HepG2 (cell line): ENCODE measurements around the gene NCOA5. TPM values are rescaled to one million over a fixed set of nuclear protein-coding genes. Genes with fewer than 3 reads are reported as not detected.

ENCODE experiments used
- ATAC-seq: fragments of 200-7000 bp; cut with Tn5 transposase; 3 replicates; pipeline ENCODE4 v1.9.1; 2020; ENCODE audit warnings: mild to moderate bottlenecking, moderate library complexity
- BruUV-seq: library from RNA; stranded (reverse); fragments of 400-500 nt; replicated peaks from 2 replicates; lab custom pipeline; 2021; lab: Mats Ljungman, UMichigan
- CTCF ChIA-PET: fragments of 300-600 bp; formaldehyde crosslinking; extraction: SDS; loops from one replicate; lab custom pipeline; 2021; ENCODE audit warnings: low total read pairs, inconsistent platforms, low intra/inter-chr PET ratio; lab: Yijun Ruan, JAX
- POLR2A ChIA-PET: fragments of 350-600 bp; sonication (Branson Sonifier 250); formaldehyde crosslinking; loops from one replicate; lab custom pipeline; 2020; ENCODE audit warnings: antibody characterized with exemption, inconsistent platforms; lab: Yijun Ruan, JAX
- DNase-seq: peaks from one replicate; pipeline ENCODE4 v3.0.0-alpha.2; 2015; ENCODE audit warnings: low spot score
- FAIRE-seq: peaks from 3 replicates; lab custom pipeline; 2011; peaks lifted over from hg19 to GRCh38; lab: Jason Lieb, UNC
- H2AFZ ChIP-seq: one replicate; pipeline ENCODE4 v1.6.1; 2011; ENCODE audit warnings: low read length, inconsistent platforms
- H3K27ac ChIP-seq: fragments of 300-600 bp; 3 replicates; pipeline ENCODE4 v1.8.0; 2011; ENCODE audit warnings: mixed run types, mild to moderate bottlenecking, mixed read lengths, low read length, inconsistent platforms; ENCODE audit not compliant: insufficient read depth; ENCODE audit errors: extremely low read length
- H3K27me3 ChIP-seq, 2 experiments: fragments of 200-600 bp in 1 of 2; 2 replicates in 1 of 2; 3 replicates in 1 of 2; pipeline versions ENCODE4 v1.6.0 to v1.8.0; 2011; ENCODE audit warnings: low read length in 2 of 2, mild to moderate bottlenecking in 2 of 2, moderate library complexity in 2 of 2, inconsistent platforms in 1 of 2; ENCODE audit not compliant: insufficient read depth in 2 of 2, control insufficient read depth in 1 of 2
- H3K36me3 ChIP-seq, 2 experiments: fragments of 200-600 bp in 1 of 2; replicated peaks in 1 of 2; 2 replicates in 1 of 2; 3 replicates in 1 of 2; pipeline versions ENCODE4 v1.5.1 to v1.8.0; 2011; ENCODE audit warnings: low read length in 2 of 2, inconsistent platforms in 1 of 2; ENCODE audit not compliant: insufficient read depth in 2 of 2, control insufficient read depth in 1 of 2
- H3K4me1 ChIP-seq: 2 replicates; pipeline ENCODE4 v1.5.1; 2012; ENCODE audit warnings: low read length, inconsistent platforms; ENCODE audit not compliant: insufficient read depth
- H3K4me2 ChIP-seq: 2 replicates; pipeline ENCODE4 v1.6.0; 2011; ENCODE audit warnings: low read depth, low read length, inconsistent platforms
- H3K4me3 ChIP-seq, 3 experiments: fragments of 200-600 bp in 1 of 3; sonication (generic), shearing (Covaris generic) in 1 of 3; replicated peaks in 1 of 3; 2 replicates each; pipeline ENCODE4 v1.5.1; 2011 to 2016; ENCODE audit warnings: low read length in 3 of 3, inconsistent platforms in 2 of 3, low read depth in 2 of 3, mild to moderate bottlenecking in 2 of 3, control low read depth in 1 of 3, mixed read lengths in 1 of 3; ENCODE audit not compliant: insufficient read depth in 1 of 3
- H3K79me2 ChIP-seq: one replicate; pipeline ENCODE4 v1.6.1; 2011; ENCODE audit warnings: low read length, inconsistent platforms; ENCODE audit not compliant: insufficient read depth
- H3K9ac ChIP-seq: 2 replicates; pipeline ENCODE4 v1.6.0; 2011; ENCODE audit warnings: mild to moderate bottlenecking, low read depth, low read length, inconsistent platforms; ENCODE audit not compliant: insufficient read depth
- H3K9me3 ChIP-seq: 2 replicates; pipeline ENCODE4 v1.5.1; 2012; ENCODE audit warnings: mild to moderate bottlenecking, low read length
- H4K20me1 ChIP-seq: 2 replicates; pipeline ENCODE4 v1.6.0; 2011; ENCODE audit warnings: inconsistent platforms, mild to moderate bottlenecking, low read length, moderate library complexity; ENCODE audit not compliant: insufficient read depth
- NFYC ChIP-seq: IDR thresholded peaks from 2 replicates; pipeline ENCODE4 v1.6.1; 2016; ENCODE audit warnings: missing genetic modification reagents, missing compliant biosample characterization
- NONO ChIP-seq, 2 experiments: fragments of 450-650 bp in 1 of 2; sonication (generic) in 1 of 2; formaldehyde crosslinking in 1 of 2; IDR thresholded peaks in 1 of 2; conservative IDR thresholded peaks in 1 of 2; 2 replicates each; pipeline versions ENCODE4 v1.6.1 to v1.8.0; 2017 to 2022; ENCODE audit warnings: mild to moderate bottlenecking in 1 of 2, missing genetic modification reagents in 1 of 2, moderate library complexity in 1 of 2
- PAXIP1 ChIP-seq: sonication (generic); formaldehyde crosslinking; conservative IDR thresholded peaks from 2 replicates; pipeline ENCODE4 v1.4.0; 2020; ENCODE audit warnings: mild to moderate bottlenecking, missing genetic modification reagents, moderate library complexity
- PITX1 ChIP-seq: sonication (generic); formaldehyde crosslinking; IDR thresholded peaks from 2 replicates; pipeline ENCODE4 v1.5.1; 2020; ENCODE audit warnings: mild to moderate bottlenecking, missing genetic modification reagents
- SNAPC2 ChIP-seq: sonication (generic); formaldehyde crosslinking; IDR thresholded peaks from 2 replicates; pipeline ENCODE4 v1.8.1; 2022; ENCODE audit warnings: mild to moderate bottlenecking, missing genetic modification reagents
- ZEB1 ChIP-seq: IDR thresholded peaks from 2 replicates; pipeline ENCODE4 v1.6.1; 2012; ENCODE audit warnings: mild to moderate bottlenecking, low read depth, inconsistent platforms; ENCODE audit not compliant: insufficient replicate concordance
- ZNF121 ChIP-seq: sonication (generic); formaldehyde crosslinking; IDR thresholded peaks from 2 replicates; pipeline ENCODE4 v1.5.0; 2020; ENCODE audit warnings: mild to moderate bottlenecking, missing genetic modification reagents
- ZNF296 ChIP-seq: sonication (generic); formaldehyde crosslinking; conservative IDR thresholded peaks from 2 replicates; pipeline ENCODE4 v1.5.0; 2020; ENCODE audit warnings: mild to moderate bottlenecking, missing genetic modification reagents
- WGBS: methylation state at CpG from one replicate; pipeline ENCODE4 v1.1.6; 2017; ENCODE audit warnings: low lambda C conversion rate; 5-methylcytosine and 5-hydroxymethylcytosine counted together
- in situ Hi-C: cut with HindIII; loops from 2 replicates; pipeline ENCODE4 v1.10.0; 2017; ENCODE audit warnings: low pct_unique_long_range_greater_than_20kb; ENCODE audit not compliant: extremely low pct_ligation_motif_present
- intact Hi-C: fragments of 100-400 bp; cut with micrococcal nuclease; formaldehyde crosslinking; loops from one replicate; pipeline ENCODE4 v1.10.0; 2022; ENCODE audit not compliant: unreplicated experiment
- polyA plus RNA-seq, 8 experiments: library from polyadenylated mRNA; depleted of rRNA in 3 of 8; stranded (reverse) in 7 of 8; unstranded in 1 of 8; fragments of >200 nt; fragmentation: Illumina TruSeq in 4 of 8; extraction: Trizol in 4 of 8; gene quantifications; 2 replicates each; pipeline versions ENCODE4 v1.2.1 to v1.2.3, GENCODE V29; 2011 to 2016; ENCODE audit warnings: low read depth in 4 of 8, missing spikeins in 1 of 8, mixed read lengths in 1 of 8; ENCODE audit not compliant: insufficient read depth in 1 of 8
- total RNA-seq, 5 experiments: library from RNA; depleted of rRNA; stranded (reverse); fragments of >200 nt; fragmentation: Illumina TruSeq; extraction: Trizol; gene quantifications; 2 replicates each; pipeline ENCODE4 v1.2.3, GENCODE V29; 2016; ENCODE audit warnings: low read depth in 1 of 5
- TF ChIP-seq, protein P1 (sequence below): sonication (generic); formaldehyde crosslinking; IDR thresholded peaks from 2 replicates; pipeline ENCODE4 v1.4.0; 2020; ENCODE audit warnings: missing genetic modification reagents

The NCOA5 gene
- total and polyA plus RNA-seq, 2 of the 13 experiments (the other 11 are each of a cell fraction or from before 2014, with no cell fraction given), result 16.5 to 28.4 TPM

- no peak for FAIRE-seq
- Histone ChIP-seq H3K9ac (no peak overlapping the region), H3K4me2 (no peak overlapping the region), H3K4me1 (peaks cover 7% of the 10 kb centered on the region; the same call in 1 of the 2 replicates), H3K4me3 (no peak overlapping the region), H3K27me3 (0 out of 5 replicates have a peak, but pooled peaks cover 0 to under 1% of the 10 kb centered on the region in 2 experiments), H3K79me2 (no peaks in the 10 kb centered on the region), H3K36me3 (no peaks in the 10 kb centered on the region), H2AFZ (no peak overlapping the region), H3K9me3 (no peaks in the 10 kb centered on the region), H4K20me1 (no peaks in the 10 kb centered on the region; the same call in 1 of the 2 replicates), H3K27ac (no peak overlapping the region)
- TF ChIP-seq SNAPC2 (CRISPR knock-in tag) (no peak), ZEB1 (no peak), NONO (IDR thresholded peaks at IDR 0.05) (no peak), NONO (CRISPR knock-in tag; conservative IDR thresholded peaks at IDR 0.05) (no peak)
- 25% methylated on average over 6 of the region's 6 CpGs for WGBS
- ChIA-PET POLR2A (no interaction called here), CTCF (no interaction called here)
- no TSS peak for BruUV-seq
- ATAC-seq, result no peak
- intact Hi-C loops, result no loop called here
- no peak for DNase-seq
- in situ Hi-C loops, result no loop called here
These were observed 35.2 kb downstream of the NCOA5 start for GRCh38 chr20:46054606-46055005.

- ChIA-PET CTCF (no interaction called here), POLR2A (no interaction called here)
- no peak overlapping the region for H3K9ac ChIP-seq
- H3K79me2 ChIP-seq, result no peaks in the 10 kb centered on the region
- DNase-seq, result no peak
- no TSS peak for BruUV-seq
- H3K27me3 ChIP-seq, result 0 out of 5 replicates have a peak, but pooled peaks cover 0 to 6% of the 10 kb centered on the region in 2 experiments
- no peak overlapping the region for H2AFZ ChIP-seq
- no peak for ATAC-seq
- no peak overlapping the region for H3K4me3 ChIP-seq
- WGBS, result 22% methylated on average over 8 of the region's 8 CpGs
- H3K4me2 ChIP-seq, result no peak overlapping the region
- peaks cover 7% of the 10 kb centered on the region; the same call in 1 of the 2 replicates for H3K4me1 ChIP-seq
- intact Hi-C loops (no loop called here), in situ Hi-C loops (no loop called here)
- no peak overlapping the region for H3K27ac ChIP-seq
- FAIRE-seq, result no peak
- no peaks in the 10 kb centered on the region for H3K9me3 ChIP-seq
- no peaks in the 10 kb centered on the region for H3K36me3 ChIP-seq
- no peaks in the 10 kb centered on the region; the same call in 1 of the 2 replicates for H4K20me1 ChIP-seq
- TF ChIP-seq PITX1 (CRISPR knock-in tag) (no peak), PAXIP1 (CRISPR knock-in tag) (no peak), ZNF121 (CRISPR knock-in tag) (no peak), ZNF296 (no peak), NFYC (CRISPR knock-in tag) (no peak)
- TF ChIP-seq, protein P1, sequence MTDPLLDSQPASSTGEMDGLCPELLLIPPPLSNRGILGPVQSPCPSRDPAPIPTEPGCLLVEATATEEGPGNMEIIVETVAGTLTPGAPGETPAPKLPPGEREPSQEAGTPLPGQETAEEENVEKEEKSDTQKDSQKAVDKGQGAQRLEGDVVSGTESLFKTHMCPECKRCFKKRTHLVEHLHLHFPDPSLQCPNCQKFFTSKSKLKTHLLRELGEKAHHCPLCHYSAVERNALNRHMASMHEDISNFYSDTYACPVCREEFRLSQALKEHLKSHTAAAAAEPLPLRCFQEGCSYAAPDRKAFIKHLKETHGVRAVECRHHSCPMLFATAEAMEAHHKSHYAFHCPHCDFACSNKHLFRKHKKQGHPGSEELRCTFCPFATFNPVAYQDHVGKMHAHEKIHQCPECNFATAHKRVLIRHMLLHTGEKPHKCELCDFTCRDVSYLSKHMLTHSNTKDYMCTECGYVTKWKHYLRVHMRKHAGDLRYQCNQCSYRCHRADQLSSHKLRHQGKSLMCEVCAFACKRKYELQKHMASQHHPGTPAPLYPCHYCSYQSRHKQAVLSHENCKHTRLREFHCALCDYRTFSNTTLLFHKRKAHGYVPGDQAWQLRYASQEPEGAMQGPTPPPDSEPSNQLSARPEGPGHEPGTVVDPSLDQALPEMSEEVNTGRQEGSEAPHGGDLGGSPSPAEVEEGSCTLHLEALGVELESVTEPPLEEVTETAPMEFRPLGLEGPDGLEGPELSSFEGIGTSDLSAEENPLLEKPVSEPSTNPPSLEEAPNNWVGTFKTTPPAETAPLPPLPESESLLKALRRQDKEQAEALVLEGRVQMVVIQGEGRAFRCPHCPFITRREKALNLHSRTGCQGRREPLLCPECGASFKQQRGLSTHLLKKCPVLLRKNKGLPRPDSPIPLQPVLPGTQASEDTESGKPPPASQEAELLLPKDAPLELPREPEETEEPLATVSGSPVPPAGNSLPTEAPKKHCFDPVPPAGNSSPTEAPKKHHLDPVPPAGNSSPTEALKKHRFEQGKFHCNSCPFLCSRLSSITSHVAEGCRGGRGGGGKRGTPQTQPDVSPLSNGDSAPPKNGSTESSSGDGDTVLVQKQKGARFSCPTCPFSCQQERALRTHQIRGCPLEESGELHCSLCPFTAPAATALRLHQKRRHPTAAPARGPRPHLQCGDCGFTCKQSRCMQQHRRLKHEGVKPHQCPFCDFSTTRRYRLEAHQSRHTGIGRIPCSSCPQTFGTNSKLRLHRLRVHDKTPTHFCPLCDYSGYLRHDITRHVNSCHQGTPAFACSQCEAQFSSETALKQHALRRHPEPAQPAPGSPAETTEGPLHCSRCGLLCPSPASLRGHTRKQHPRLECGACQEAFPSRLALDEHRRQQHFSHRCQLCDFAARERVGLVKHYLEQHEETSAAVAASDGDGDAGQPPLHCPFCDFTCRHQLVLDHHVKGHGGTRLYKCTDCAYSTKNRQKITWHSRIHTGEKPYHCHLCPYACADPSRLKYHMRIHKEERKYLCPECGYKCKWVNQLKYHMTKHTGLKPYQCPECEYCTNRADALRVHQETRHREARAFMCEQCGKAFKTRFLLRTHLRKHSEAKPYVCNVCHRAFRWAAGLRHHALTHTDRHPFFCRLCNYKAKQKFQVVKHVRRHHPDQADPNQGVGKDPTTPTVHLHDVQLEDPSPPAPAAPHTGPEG (CRISPR knock-in tag), result no peak
These were observed 36.3 kb downstream of the NCOA5 start for GRCh38 chr20:46053416-46053815.
